ENCODE data around the gene ZP2. TPM values are rescaled to one million over a fixed set of nuclear protein-coding genes. Genes with fewer than 3 reads are reported as not detected.

Gene ZP2
- total and polyA plus RNA-seq, 8 donors, result 0.05 to 0.55 TPM; not detected in 6

GRCh38 chr16:21163576-21163975 is 47.8 kb downstream of the ZP2 start:
- intact Hi-C loops (cut with DNase I; ENCODE audit: low total_unique reads), result no loop called here
- peaks cover 28 to 61% (median 49%) of the 10 kb centered on the region in 4 donors for H3K4me1 ChIP-seq
- no peak overlapping the region for H3K4me3 ChIP-seq
- TF ChIP-seq, protein P1, sequence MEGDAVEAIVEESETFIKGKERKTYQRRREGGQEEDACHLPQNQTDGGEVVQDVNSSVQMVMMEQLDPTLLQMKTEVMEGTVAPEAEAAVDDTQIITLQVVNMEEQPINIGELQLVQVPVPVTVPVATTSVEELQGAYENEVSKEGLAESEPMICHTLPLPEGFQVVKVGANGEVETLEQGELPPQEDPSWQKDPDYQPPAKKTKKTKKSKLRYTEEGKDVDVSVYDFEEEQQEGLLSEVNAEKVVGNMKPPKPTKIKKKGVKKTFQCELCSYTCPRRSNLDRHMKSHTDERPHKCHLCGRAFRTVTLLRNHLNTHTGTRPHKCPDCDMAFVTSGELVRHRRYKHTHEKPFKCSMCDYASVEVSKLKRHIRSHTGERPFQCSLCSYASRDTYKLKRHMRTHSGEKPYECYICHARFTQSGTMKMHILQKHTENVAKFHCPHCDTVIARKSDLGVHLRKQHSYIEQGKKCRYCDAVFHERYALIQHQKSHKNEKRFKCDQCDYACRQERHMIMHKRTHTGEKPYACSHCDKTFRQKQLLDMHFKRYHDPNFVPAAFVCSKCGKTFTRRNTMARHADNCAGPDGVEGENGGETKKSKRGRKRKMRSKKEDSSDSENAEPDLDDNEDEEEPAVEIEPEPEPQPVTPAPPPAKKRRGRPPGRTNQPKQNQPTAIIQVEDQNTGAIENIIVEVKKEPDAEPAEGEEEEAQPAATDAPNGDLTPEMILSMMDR (IDR thresholded peaks at IDR 0.05), result no peak
- TF ChIP-seq POLR2A (IDR thresholded peaks at IDR 0.05) (no peak), EP300 (IDR thresholded peaks at IDR 0.05) (no peak), POLR2AphosphoS5 (IDR thresholded peaks at IDR 0.05) (no peak)
- no peak for DNase-seq
- H3K36me3 ChIP-seq, result peaks cover 11 to 45% (median 40%) of the 10 kb centered on the region in 4 donors
- no peaks in the 10 kb centered on the region for H3K9me3 ChIP-seq
- no peaks in the 10 kb centered on the region for H3K27me3 ChIP-seq
- peak overlapping the region in 4 of 5 donors; percentile 22 to 77 (median 57) for H3K27ac ChIP-seq
- 80 to 91% (median 83%) methylated on average over 4 of the region's 4 CpGs for WGBS, 5 donors

DNA sequence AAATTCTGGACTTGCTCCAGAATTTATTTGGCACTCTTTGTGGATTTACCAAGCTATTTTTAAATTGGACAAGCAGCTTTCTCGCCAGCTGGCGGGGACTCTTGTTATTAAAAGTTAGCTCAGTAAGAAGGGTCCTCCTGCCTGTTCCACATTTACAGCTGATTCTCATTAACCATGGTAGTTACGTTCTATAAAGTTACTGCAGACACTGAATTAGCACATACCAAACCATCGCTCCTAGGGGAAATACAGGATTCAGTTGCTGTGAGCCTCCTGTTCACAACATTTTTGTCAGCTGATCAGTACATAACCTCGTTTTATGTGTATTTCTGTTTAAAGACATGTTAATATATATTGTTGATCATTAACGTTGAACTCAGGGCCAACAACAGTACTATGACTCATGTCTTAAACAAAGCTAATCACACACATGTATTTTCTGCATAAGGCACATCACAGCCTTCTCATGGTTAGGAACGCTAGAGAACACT is 48.7 kb downstream of the ZP2 start:
- peaks cover 35 to 69% (median 56%) of the 10 kb centered on the region in 4 donors for H3K4me1 ChIP-seq
- DNase-seq, result peak; percentile 47 to 61
- H3K9me3 ChIP-seq, result no peaks in the 10 kb centered on the region
- no peaks in the 10 kb centered on the region for H3K27me3 ChIP-seq
- H3K27ac ChIP-seq, result peak overlapping the region in 4 of 5 donors; percentile 22 to 77 (median 57)
- 24 to 43% (median 33%) methylated on average over 7 of the region's 7 CpGs for WGBS, 5 donors
- intact Hi-C loops (cut with DNase I; ENCODE audit: low total_unique reads), result no loop called here
- H3K36me3 ChIP-seq, result peaks cover 11 to 45% (median 40%) of the 10 kb centered on the region in 4 donors
- no peak overlapping the region for H3K4me3 ChIP-seq
- TF ChIP-seq POLR2AphosphoS5 (IDR thresholded peaks at IDR 0.05) (no peak), POLR2A (IDR thresholded peaks at IDR 0.05) (no peak), EP300 (IDR thresholded peaks at IDR 0.05) (no peak)
- TF ChIP-seq, protein P1 (IDR thresholded peaks at IDR 0.05), result no peak

- intact Hi-C loops (cut with DNase I; ENCODE audit: low total_unique reads), result no loop called here
- WGBS, 5 donors, result 53 to 87% (median 82%) methylated on average over 2 of the region's 2 CpGs
- Histone ChIP-seq H3K4me3 (no peak overlapping the region), H3K4me1 (peaks cover 35 to 82% (median 66%) of the 10 kb centered on the region in 4 donors), H3K27ac (peak overlapping the region in 2 of 5 donors; percentile 25 to 28), H3K36me3 (peaks cover under 1 to 33% (median 28%) of the 10 kb centered on the region in 4 donors), H3K9me3 (no peaks in the 10 kb centered on the region), H3K27me3 (no peaks in the 10 kb centered on the region)
- DNase-seq, result no peak
- TF ChIP-seq, protein P1 (IDR thresholded peaks at IDR 0.05), result no peak
- no peak for TF ChIP-seq POLR2A (IDR thresholded peaks at IDR 0.05)
Observed at GRCh38 chr16:21161211-21161610, 50.2 kb downstream of the ZP2 start.

DNA sequence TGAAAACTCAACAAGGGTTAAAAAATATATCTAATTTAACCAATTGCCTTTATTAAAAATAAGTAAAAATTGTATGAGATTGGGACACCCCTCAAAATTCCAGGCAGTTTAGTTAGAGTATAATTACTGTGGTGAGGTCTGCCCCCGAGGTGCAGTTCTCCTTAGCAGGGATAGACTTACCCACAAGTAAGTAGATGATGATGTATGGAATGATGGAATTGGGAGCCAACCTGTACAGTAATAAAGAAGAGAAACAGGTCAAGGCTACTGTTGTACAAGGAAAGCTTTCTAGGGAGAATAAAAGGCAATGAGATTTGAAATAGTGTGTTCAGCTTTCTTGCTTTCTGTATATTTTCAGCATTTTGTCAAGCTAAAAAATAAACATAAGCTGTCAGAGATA is 51.1 kb downstream of the ZP2 start:
- WGBS, 5 donors, result 43 to 65% (median 57%) methylated on average over 1 of the region's 1 CpG
- H3K36me3 ChIP-seq, result peaks cover 0 to 25% (median 19%) of the 10 kb centered on the region in 4 donors
- H3K4me1 ChIP-seq, result peaks cover 35 to 82% (median 66%) of the 10 kb centered on the region in 4 donors

More for the DNA sequence above, 51.1 kb downstream of the ZP2 start:
- intact Hi-C loops (cut with DNase I; ENCODE audit: low total_unique reads), result no loop called here
- Histone ChIP-seq H3K27ac (peak overlapping the region in 2 of 5 donors; percentile 80 to 91), H3K9me3 (no peaks in the 10 kb centered on the region), H3K27me3 (no peaks in the 10 kb centered on the region), H3K4me3 (peak overlapping the region in 1 of 4 donors; percentile 89)
- TF ChIP-seq EP300 (IDR thresholded peaks at IDR 0.05) (no peak), POLR2AphosphoS5 (IDR thresholded peaks at IDR 0.05) (no peak), POLR2A (IDR thresholded peaks at IDR 0.05) (no peak)
- TF ChIP-seq, protein P1 (IDR thresholded peaks at IDR 0.05), result no peak
- no peak for DNase-seq
